HCT116 (cell line): ENCODE data around the gene DRAXIN. TPM values are rescaled to one million over a fixed set of nuclear protein-coding genes. Genes with fewer than 3 reads are reported as not detected.

Experiments used
- ATAC-seq: fragments of 200-7000 bp; cut with Tn5 transposase; 2 replicates; pipeline ENCODE4 v1.9.1; 2020; ENCODE audit warnings: mild to moderate bottlenecking, moderate library complexity
- BruUV-seq: library from RNA; stranded (reverse); fragments of 400-500 nt; replicated peaks from 2 replicates; lab custom pipeline; 2021; lab: Mats Ljungman, UMichigan
- CTCF ChIA-PET: fragments of 300-600 bp; sonication (Branson Sonifier 250); formaldehyde crosslinking; loops from one replicate; lab custom pipeline; 2021; ENCODE audit warnings: antibody characterized with exemption; lab: Charles Lee
- POLR2A ChIA-PET: fragments of 300-600, 350-600 bp; sonication (Branson Sonifier 250); formaldehyde crosslinking; loops from one replicate; lab custom pipeline; 2021; ENCODE audit warnings: antibody characterized with exemption; lab: Charles Lee
- RAD21 ChIA-PET, 2 experiments: fragments of 300-600 bp; sonication (Branson Sonifier 250); formaldehyde crosslinking; loops; one replicate each; lab custom pipeline; 2023; ENCODE audit warnings: low total read pairs in 2 of 2; ENCODE audit not compliant: uncharacterized antibody in 2 of 2, unreplicated experiment in 2 of 2, low non-redundant PET in 1 of 2; lab: Charles Lee
- DNase-seq: peaks from one replicate; pipeline ENCODE4 v3.0.0-alpha.2; 2010; ENCODE audit warnings: low read depth, low spot score
- H2AFZ ChIP-seq: fragments of 200-600 bp; shearing (Covaris generic), sonication (generic); 2 replicates; pipeline ENCODE4 v1.6.1; 2017; ENCODE audit warnings: low read depth, mixed run types, mixed read lengths, antibody characterized with exemption, low read length; ENCODE audit not compliant: poor library complexity, severe bottlenecking
- H3K27ac ChIP-seq: 2 replicates; pipeline ENCODE4 v1.5.1; 2012; ENCODE audit warnings: low read depth, low read length
- H3K27me3 ChIP-seq: fragments of 200-600 bp; sonication (generic); 2 replicates; pipeline ENCODE4 v1.6.1; 2016; ENCODE audit warnings: mixed run types, low read length, mixed read lengths; ENCODE audit not compliant: insufficient read depth
- H3K36me3 ChIP-seq, 2 experiments: fragments of 200-500 bp in 1 of 2; fragments of 200-600 bp in 1 of 2; sonication (Bioruptor generic) in 1 of 2; sonication (generic) in 1 of 2; 2 replicates each; pipeline versions ENCODE4 v1.5.1 to v1.6.1; 2014 to 2016; ENCODE audit warnings: low read length in 2 of 2, inconsistent platforms in 1 of 2, mixed read lengths in 1 of 2, mixed run types in 1 of 2; ENCODE audit not compliant: insufficient read depth in 2 of 2, control insufficient read depth in 1 of 2
- H3K4me1 ChIP-seq, 2 experiments: fragments of 200-600 bp in 1 of 2; sonication (generic) in 1 of 2; 2 replicates each; pipeline versions ENCODE4 v1.5.1 to v1.6.1; 2012 to 2017; ENCODE audit warnings: low read length in 2 of 2, inconsistent platforms in 1 of 2, mild to moderate bottlenecking in 1 of 2, mixed read lengths in 1 of 2, mixed run types in 1 of 2, moderate library complexity in 1 of 2; ENCODE audit not compliant: insufficient read depth in 2 of 2, control insufficient read depth in 1 of 2
- H3K4me2 ChIP-seq: fragments of 200-600 bp; sonication (generic); 2 replicates; pipeline ENCODE4 v1.6.1; 2017; ENCODE audit warnings: mixed run types, low read length, mixed read lengths
- H3K4me3 ChIP-seq, 2 experiments: fragments of 200-600 bp in 1 of 2; sonication (generic) in 1 of 2; replicated peaks in 1 of 2; 2 replicates each; pipeline ENCODE4 v1.5.1; 2011 to 2016; ENCODE audit warnings: low read length in 2 of 2, control low read depth in 1 of 2, low read depth in 1 of 2, mild to moderate bottlenecking in 1 of 2, mixed read lengths in 1 of 2, mixed run types in 1 of 2
- H3K79me2 ChIP-seq: fragments of 200-600 bp; sonication (generic); 2 replicates; pipeline ENCODE4 v1.6.1; 2017; ENCODE audit warnings: mild to moderate bottlenecking, mixed run types, low read length, moderate library complexity, mixed read lengths; ENCODE audit not compliant: insufficient read depth
- H3K9ac ChIP-seq: fragments of 200-600 bp; sonication (generic); 2 replicates; pipeline ENCODE4 v1.6.1; 2016; ENCODE audit warnings: low read length, mixed read lengths
- H3K9me2 ChIP-seq: fragments of 200-600 bp; sonication (generic), shearing (Covaris generic); 2 replicates; pipeline ENCODE4 v1.6.1; 2017; ENCODE audit warnings: mixed run types, mild to moderate bottlenecking, moderate library complexity; ENCODE audit not compliant: insufficient read depth
- H3K9me3 ChIP-seq, 2 experiments: fragments of 200-500 bp in 1 of 2; fragments of 200-600 bp in 1 of 2; sonication (Bioruptor generic) in 1 of 2; sonication (generic) in 1 of 2; 2 replicates each; pipeline ENCODE4 v1.6.1; 2014 to 2017; ENCODE audit warnings: low read length in 2 of 2, mixed read lengths in 2 of 2, inconsistent platforms in 1 of 2, low read depth in 1 of 2, mild to moderate bottlenecking in 1 of 2, mixed run types in 1 of 2, moderate library complexity in 1 of 2; ENCODE audit not compliant: control insufficient read depth in 1 of 2, insufficient read depth in 1 of 2
- H4K20me1 ChIP-seq: fragments of 200-600 bp; sonication (generic), shearing (Covaris generic); 2 replicates; pipeline ENCODE4 v1.6.1; 2017; ENCODE audit warnings: mixed run types, mild to moderate bottlenecking, moderate library complexity; ENCODE audit not compliant: insufficient read depth
- CBX3 ChIP-seq: IDR thresholded peaks from 2 replicates; pipeline ENCODE4 v1.6.1; 2012; ENCODE audit warnings: low read depth
- CEBPB ChIP-seq: IDR thresholded peaks from 2 replicates; pipeline ENCODE4 v1.6.1; 2012; ENCODE audit warnings: low read depth
- EGR1 ChIP-seq: IDR thresholded peaks from 2 replicates; pipeline ENCODE4 v1.6.1; 2012; ENCODE audit warnings: low read depth
- ELF1 ChIP-seq: IDR thresholded peaks from 2 replicates; pipeline ENCODE4 v1.6.1; 2012; ENCODE audit warnings: low read depth, borderline replicate concordance
- EZH2phosphoT487 ChIP-seq: fragments of 200-600 bp; IDR thresholded peaks from 2 replicates; pipeline ENCODE4 v1.6.1; 2018; ENCODE audit warnings: antibody characterized with exemption, borderline replicate concordance
- FOSL1 ChIP-seq: IDR thresholded peaks from 2 replicates; pipeline ENCODE4 v1.6.1; 2012; ENCODE audit warnings: low read depth
- JUND ChIP-seq: IDR thresholded peaks from 2 replicates; pipeline ENCODE4 v1.6.1; 2012
- REST ChIP-seq: IDR thresholded peaks from 2 replicates; pipeline ENCODE4 v1.6.1; 2012; ENCODE audit warnings: low read depth
- SP1 ChIP-seq: IDR thresholded peaks from 2 replicates; pipeline ENCODE4 v1.6.1; 2012; ENCODE audit warnings: low read depth
- SRF ChIP-seq: IDR thresholded peaks from 2 replicates; pipeline ENCODE4 v1.6.1; 2012; ENCODE audit warnings: low read depth
- YY1 ChIP-seq: IDR thresholded peaks from 2 replicates; pipeline ENCODE4 v1.6.1; 2011; ENCODE audit warnings: low read length, low read depth, moderate library complexity, mild to moderate bottlenecking; ENCODE audit not compliant: insufficient replicate concordance; ENCODE audit errors: extremely low read depth
- ZFX ChIP-seq: fragments of 450-650 bp; IDR thresholded peaks from 2 replicates; pipeline ENCODE4 v1.6.1; 2017
- ZNF274 ChIP-seq: fragments of 200-500 bp; sonication (Bioruptor generic); IDR thresholded peaks from 2 replicates; pipeline ENCODE4 v1.6.1; 2014; ENCODE audit warnings: mild to moderate bottlenecking, low read depth, low read length, inconsistent platforms
- intact Hi-C: fragments of 100-400 bp; cut with micrococcal nuclease; formaldehyde crosslinking; loops from 2 replicates; pipeline ENCODE4 v1.10.0; 2022
- total RNA-seq: library from RNA; stranded (reverse); gene quantifications from one replicate; pipeline ENCODE4 v1.2.1, GENCODE V29; 2021; ENCODE audit not compliant: unreplicated experiment
- TF ChIP-seq, protein P1 (sequence below), 3 experiments: fragments of 200-600 bp in 1 of 3; sonication (generic) in 1 of 3; IDR thresholded peaks in 2 of 3; conservative IDR thresholded peaks in 1 of 3; 2 replicates each; pipeline ENCODE4 v1.5.1; 2012 to 2017; ENCODE audit warnings: low read depth in 2 of 3, low read length in 2 of 3, antibody characterized with exemption in 1 of 3, borderline replicate concordance in 1 of 3, control low read depth in 1 of 3, mild to moderate bottlenecking in 1 of 3, mixed read lengths in 1 of 3, mixed run types in 1 of 3, moderate library complexity in 1 of 3; ENCODE audit not compliant: insufficient read depth in 1 of 3
- TF ChIP-seq, protein P2 (sequence below): IDR thresholded peaks from 2 replicates; pipeline ENCODE4 v1.6.1; 2012
- TF ChIP-seq, protein P3 (sequence below): IDR thresholded peaks from 2 replicates; pipeline ENCODE4 v1.6.1; 2012

DRAXIN gene
- total RNA-seq, 1 experiment from 2014 or later = 0.47 TPM

- no peaks in the 10 kb centered on the region for H3K27me3 ChIP-seq
- no peak for TF ChIP-seq ZFX
- no peak for TF ChIP-seq JUND
- TF ChIP-seq EZH2phosphoT487 = no peak
- TF ChIP-seq, protein P1, sequence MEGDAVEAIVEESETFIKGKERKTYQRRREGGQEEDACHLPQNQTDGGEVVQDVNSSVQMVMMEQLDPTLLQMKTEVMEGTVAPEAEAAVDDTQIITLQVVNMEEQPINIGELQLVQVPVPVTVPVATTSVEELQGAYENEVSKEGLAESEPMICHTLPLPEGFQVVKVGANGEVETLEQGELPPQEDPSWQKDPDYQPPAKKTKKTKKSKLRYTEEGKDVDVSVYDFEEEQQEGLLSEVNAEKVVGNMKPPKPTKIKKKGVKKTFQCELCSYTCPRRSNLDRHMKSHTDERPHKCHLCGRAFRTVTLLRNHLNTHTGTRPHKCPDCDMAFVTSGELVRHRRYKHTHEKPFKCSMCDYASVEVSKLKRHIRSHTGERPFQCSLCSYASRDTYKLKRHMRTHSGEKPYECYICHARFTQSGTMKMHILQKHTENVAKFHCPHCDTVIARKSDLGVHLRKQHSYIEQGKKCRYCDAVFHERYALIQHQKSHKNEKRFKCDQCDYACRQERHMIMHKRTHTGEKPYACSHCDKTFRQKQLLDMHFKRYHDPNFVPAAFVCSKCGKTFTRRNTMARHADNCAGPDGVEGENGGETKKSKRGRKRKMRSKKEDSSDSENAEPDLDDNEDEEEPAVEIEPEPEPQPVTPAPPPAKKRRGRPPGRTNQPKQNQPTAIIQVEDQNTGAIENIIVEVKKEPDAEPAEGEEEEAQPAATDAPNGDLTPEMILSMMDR (IDR thresholded peaks at IDR 0.05 in 2 of 3, conservative IDR thresholded peaks at IDR 0.05 in 1 of 3; ENCODE audit: borderline replicate concordance in 1 of 3, insufficient read depth in 1 of 3, low read depth in 2 of 3, low read length in 2 of 3) = no peak
- no peak for TF ChIP-seq ELF1
- TF ChIP-seq SP1 = no peak
- no peak for TF ChIP-seq ZNF274
- TF ChIP-seq, protein P2, sequence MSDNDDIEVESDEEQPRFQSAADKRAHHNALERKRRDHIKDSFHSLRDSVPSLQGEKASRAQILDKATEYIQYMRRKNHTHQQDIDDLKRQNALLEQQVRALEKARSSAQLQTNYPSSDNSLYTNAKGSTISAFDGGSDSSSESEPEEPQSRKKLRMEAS = no peak
- no peak for TF ChIP-seq SRF
- TF ChIP-seq, protein P3, sequence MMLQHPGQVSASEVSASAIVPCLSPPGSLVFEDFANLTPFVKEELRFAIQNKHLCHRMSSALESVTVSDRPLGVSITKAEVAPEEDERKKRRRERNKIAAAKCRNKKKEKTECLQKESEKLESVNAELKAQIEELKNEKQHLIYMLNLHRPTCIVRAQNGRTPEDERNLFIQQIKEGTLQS = no peak
- TF ChIP-seq FOSL1 = no peak
- TF ChIP-seq REST = no peak
- TF ChIP-seq YY1 = no peak
- no peak for TF ChIP-seq CBX3
- TF ChIP-seq EGR1 = no peak
- TF ChIP-seq CEBPB = no peak
- no peaks in the 10 kb centered on the region for H3K9me3 ChIP-seq
- intact Hi-C loops = loop anchor here (5.0 kb wide), 1 partner anchor 678 kb away; no protein-coding TSS in a partner anchor
- RAD21 ChIA-PET = no interaction called here
- H3K36me3 ChIP-seq = no peaks in the 10 kb centered on the region
- ATAC-seq = no peak
- H3K9me2 ChIP-seq = no peaks in the 10 kb centered on the region
- no peaks in the 10 kb centered on the region for H4K20me1 ChIP-seq
- H3K27ac ChIP-seq = no peak overlapping the region
- H3K4me2 ChIP-seq = no peak overlapping the region
- H3K9ac ChIP-seq = no peak overlapping the region
- CTCF ChIA-PET = interaction anchor here (0.6 kb wide), 1 partner anchor 677 kb away, joined by 3 read pairs; no protein-coding TSS in a partner anchor
- no peak overlapping the region for H3K4me3 ChIP-seq
- no TSS peak for BruUV-seq
- DNase-seq = no peak
- POLR2A ChIA-PET = no interaction called here
- H3K4me1 ChIP-seq = peaks cover 0 to 12% of the 10 kb centered on the region in 2 experiments; a peak in 2 of 4 replicates
- no peak overlapping the region for H2AFZ ChIP-seq
- H3K79me2 ChIP-seq = no peaks in the 10 kb centered on the region
These were observed 23.5 kb downstream of the DRAXIN start for GRCh38 chr1:11714831-11715575.
